Measurements from ENCODE around the gene ETNK2.

GRCh38 chr1:204142032-204142974 is 9.5 kb downstream of the ETNK2 start:
- no peak for TF ChIP-seq CTCF (IDR thresholded peaks at IDR 0.05; ENCODE audit: poor library complexity)
- TF ChIP-seq EZH2 (IDR thresholded peaks at IDR 0.05; ENCODE audit: borderline replicate concordance): no peak
- no peak for TF ChIP-seq EZH2phosphoT487 (IDR thresholded peaks at IDR 0.05; ENCODE audit: low read depth, severe bottlenecking, unreplicated experiment)
